IMR-90 (cell line): ENCODE data around the gene DEK. TPM values are rescaled to one million over a fixed set of nuclear protein-coding genes. Genes with fewer than 3 reads are reported as not detected.

Source experiments
- ATAC-seq: fragments of 200-7000 bp; cut with Tn5 transposase; 2 replicates; pipeline ENCODE4 v1.9.1; 2020; ENCODE audit warnings: low read depth, mild to moderate bottlenecking, moderate library complexity
- BruUV-seq: library from RNA; stranded (reverse); fragments of 400-500 nt; replicated peaks from 2 replicates; lab custom pipeline; 2021; lab: Mats Ljungman, UMichigan
- CTCF ChIA-PET: fragments of 300-600 bp; formaldehyde crosslinking; extraction: SDS; loops from one replicate; lab custom pipeline; 2021; ENCODE audit warnings: antibody characterized with exemption; lab: Yijun Ruan, JAX
- POLR2A ChIA-PET: fragments of 300-600 bp; sonication (Branson Sonifier 250); formaldehyde crosslinking; loops from one replicate; lab custom pipeline; 2022; ENCODE audit warnings: antibody characterized with exemption; ENCODE audit not compliant: unreplicated experiment; lab: Charles Lee
- DNase-seq: peaks from one replicate; pipeline ENCODE4 v3.0.0; 2013
- H2AFZ ChIP-seq: replicated peaks from 2 replicates; pipeline ENCODE3; 2013; ENCODE audit warnings: low read length, mild to moderate bottlenecking; ENCODE audit not compliant: poor library complexity
- H2AK5ac ChIP-seq: 2 replicates; pipeline ENCODE4 v1.6.1; 2013; ENCODE audit warnings: low read depth, low read length, inconsistent platforms
- H2AK9ac ChIP-seq: replicated peaks from 2 replicates; pipeline ENCODE3; 2013; ENCODE audit warnings: mild to moderate bottlenecking, low read depth, low read length, moderate library complexity; ENCODE audit not compliant: poor library complexity
- H2BK120ac ChIP-seq: 2 replicates; pipeline ENCODE4 v1.6.1; 2013; ENCODE audit warnings: low read depth, low read length, inconsistent platforms
- H2BK15ac ChIP-seq: 3 replicates; pipeline ENCODE4 v1.6.1; 2013; ENCODE audit warnings: low read depth, low read length, inconsistent platforms
- H2BK20ac ChIP-seq: 2 replicates; pipeline ENCODE4 v1.6.1; 2013; ENCODE audit warnings: low read depth, mild to moderate bottlenecking, inconsistent platforms, low read length, moderate library complexity
- H2BK5ac ChIP-seq: 2 replicates; pipeline ENCODE4 v1.6.1; 2013; ENCODE audit warnings: mild to moderate bottlenecking, low read depth, low read length, inconsistent platforms; ENCODE audit not compliant: poor library complexity, severe bottlenecking
- H3K14ac ChIP-seq: replicated peaks from 2 replicates; pipeline ENCODE4 v1.6.1; 2013; ENCODE audit warnings: low read depth, low read length, inconsistent platforms
- H3K18ac ChIP-seq: 2 replicates; pipeline ENCODE4 v1.6.1; 2013; ENCODE audit warnings: low read depth, low read length, control low read depth
- H3K23ac ChIP-seq: 2 replicates; pipeline ENCODE4 v1.6.1; 2013; ENCODE audit warnings: low read depth, low read length, inconsistent platforms
- H3K27ac ChIP-seq: 2 replicates; pipeline ENCODE4 v1.5.1; 2013; ENCODE audit warnings: mild to moderate bottlenecking, control low read depth, low read length; ENCODE audit not compliant: insufficient read depth
- H3K27me3 ChIP-seq: 2 replicates; pipeline ENCODE4 v1.6.1; 2013; ENCODE audit warnings: low read length; ENCODE audit not compliant: control insufficient read depth, insufficient read depth
- H3K36me3 ChIP-seq: 2 replicates; pipeline ENCODE4 v1.6.1; 2013; ENCODE audit warnings: low read length, mixed read lengths; ENCODE audit not compliant: control insufficient read depth, insufficient read depth
- H3K4ac ChIP-seq: 2 replicates; pipeline ENCODE4 v1.6.1; 2013; ENCODE audit warnings: low read depth, low read length, inconsistent platforms
- H3K4me1 ChIP-seq: 2 replicates; pipeline ENCODE4 v1.6.1; 2013; ENCODE audit warnings: low read length, mixed read lengths; ENCODE audit not compliant: control insufficient read depth, insufficient read depth
- H3K4me2 ChIP-seq: 2 replicates; pipeline ENCODE4 v1.6.1; 2013; ENCODE audit warnings: low read depth, mild to moderate bottlenecking, control low read depth, low read length, moderate library complexity
- H3K4me3 ChIP-seq: 2 replicates; pipeline ENCODE4 v1.5.1; 2013; ENCODE audit warnings: low read depth, mild to moderate bottlenecking, control low read depth, low read length, moderate library complexity; ENCODE audit not compliant: insufficient read depth
- H3K56ac ChIP-seq: 2 replicates; pipeline ENCODE4 v1.6.1; 2013; ENCODE audit warnings: low read length, inconsistent platforms; ENCODE audit not compliant: insufficient read depth; ENCODE audit errors: extremely low read depth
- H3K79me1 ChIP-seq, 2 experiments: 2 replicates each; pipeline ENCODE4 v1.6.1; 2013; ENCODE audit warnings: low read length in 2 of 2, inconsistent platforms in 1 of 2, low read depth in 1 of 2
- H3K9ac ChIP-seq: 2 replicates; pipeline ENCODE4 v1.6.1; 2013; ENCODE audit warnings: low read depth, low read length, control low read depth
- H3K9me1 ChIP-seq: 2 replicates; pipeline ENCODE4 v1.6.1; 2013; ENCODE audit warnings: low read length, inconsistent platforms; ENCODE audit not compliant: insufficient read depth
- H3K9me3 ChIP-seq: 2 replicates; pipeline ENCODE4 v1.6.1; 2013; ENCODE audit warnings: low read length; ENCODE audit not compliant: control insufficient read depth, insufficient read depth
- H4K20me1 ChIP-seq: 2 replicates; pipeline ENCODE4 v1.6.1; 2013; ENCODE audit warnings: low read length, inconsistent platforms; ENCODE audit not compliant: insufficient read depth
- H4K5ac ChIP-seq: 2 replicates; pipeline ENCODE4 v1.6.1; 2013; ENCODE audit warnings: mild to moderate bottlenecking, low read depth, low read length, control low read depth
- H4K8ac ChIP-seq, 2 experiments: 2 replicates each; pipeline ENCODE4 v1.6.1; 2013; ENCODE audit warnings: low read depth in 2 of 2, low read length in 2 of 2, control low read depth in 1 of 2, inconsistent platforms in 1 of 2
- H4K91ac ChIP-seq: 2 replicates; pipeline ENCODE4 v1.6.1; 2013; ENCODE audit warnings: low read depth, low read length, inconsistent platforms; ENCODE audit not compliant: insufficient read depth
- CHD1 ChIP-seq: IDR thresholded peaks from 2 replicates; pipeline ENCODE4 v1.6.1; 2012; ENCODE audit warnings: low read depth, low read length, improper control_type of control experiment
- ELK1 ChIP-seq: fragments of 150-350 bp; IDR thresholded peaks from 2 replicates; pipeline ENCODE4 v1.6.1; 2016; ENCODE audit warnings: low read depth, mild to moderate bottlenecking, low read length, moderate library complexity, borderline replicate concordance
- FOS ChIP-seq: fragments of 150-350 bp; IDR thresholded peaks from 2 replicates; pipeline ENCODE4 v1.6.1; 2016; ENCODE audit warnings: low read depth, low read length
- MAFK ChIP-seq: IDR thresholded peaks from 2 replicates; pipeline ENCODE4 v1.6.1; 2012; ENCODE audit warnings: low read depth, low read length, improper control_type of control experiment
- MXI1 ChIP-seq: IDR thresholded peaks from 2 replicates; pipeline ENCODE4 v1.6.1; 2012; ENCODE audit warnings: low read depth, mild to moderate bottlenecking, low read length, moderate library complexity, borderline replicate concordance
- POLR2A ChIP-seq: IDR thresholded peaks from 2 replicates; pipeline ENCODE4 v1.6.1; 2012; ENCODE audit warnings: mild to moderate bottlenecking, low read depth, low read length
- RAD21 ChIP-seq: IDR thresholded peaks from 2 replicates; pipeline ENCODE4 v1.6.1; 2012; ENCODE audit warnings: low read length, improper control_type of control experiment
- USF2 ChIP-seq: fragments of 150-350 bp; IDR thresholded peaks from 2 replicates; pipeline ENCODE4 v1.6.1; 2017; ENCODE audit warnings: mild to moderate bottlenecking, antibody characterized with exemption, low read length, low read depth
- WGBS, 2 experiments: methylation state at CpG; one replicate each; pipeline versions ENCODE4 v1.1.5 to v1.1.7; 2013; ENCODE audit warnings: missing lambda C conversion rate in 2 of 2; ENCODE audit not compliant: insufficient read length in 1 of 2; ENCODE audit errors: extremely low coverage in 2 of 2; 5-methylcytosine and 5-hydroxymethylcytosine counted together
- dilution Hi-C: fragments of 300-500 bp; cut with HindIII; formaldehyde crosslinking; loops from one replicate; pipeline ENCODE4 v1.14.3; 2018; ENCODE audit warnings: low sequenced_read_pairs; ENCODE audit not compliant: unreplicated experiment
- in situ Hi-C: fragments of 300-500 bp; cut with MboI; formaldehyde crosslinking; loops from 3 replicates; pipeline ENCODE4 v1.14.3; 2019; ENCODE audit warnings: low sequenced_read_pairs, inconsistent platforms, mixed read lengths
- intact Hi-C: fragments of 100-400 bp; cut with micrococcal nuclease; formaldehyde crosslinking; loops from 2 replicates; pipeline ENCODE4 v1.10.0; 2022
- polyA plus RNA-seq, 3 experiments: library from polyadenylated mRNA; depleted of rRNA; stranded (reverse); fragments of >200 nt; gene quantifications; 2 replicates each; pipeline ENCODE4 v1.2.3, GENCODE V29; 2012; ENCODE audit warnings: low replicate concordance in 1 of 3
- total RNA-seq: library from RNA; depleted of rRNA; stranded (reverse); fragments of >200 nt; gene quantifications from 2 replicates; pipeline ENCODE4 v1.2.3, GENCODE V29; 2012

DEK gene
- total and polyA plus RNA-seq, 2 of the 4 experiments (the other 2 are of a cell fraction), result 33.5 to 37.1 TPM

- intact Hi-C loops, result loop anchor here (2.0 to 10.0 kb wide), 3 partner anchors 108 to 1941 kb away; partner anchors contain the start of genes KDM1B, KIF13A and TPMT
- Histone ChIP-seq H3K4me3 (peak overlapping the region; percentile 98), H3K9me3 (no peaks in the 10 kb centered on the region; the same call in 1 of the 2 replicates), H3K4me2 (peak overlapping the region; percentile 96), H3K4me1 (peaks cover 14% of the 10 kb centered on the region), H3K27ac (peak overlapping the region; percentile 58), H2AK9ac (peak overlapping the region; percentile 51), H2BK120ac (peak overlapping the region; percentile 42), H2BK5ac (peak overlapping the region; percentile 82), H4K5ac (peak overlapping the region; percentile 62; the same call in 1 of the 2 replicates), H3K9me1 (peaks cover 3% of the 10 kb centered on the region; the same call in 1 of the 2 replicates), H2BK20ac (peak overlapping the region; percentile 38; the same call in 1 of the 2 replicates), H4K20me1 (peaks cover 40% of the 10 kb centered on the region), H2AK5ac (peak overlapping the region; percentile 47; the same call in 1 of the 2 replicates), H2BK15ac (peak overlapping the region; percentile 1; the same call in 1 of the 3 replicates), H3K56ac (peak overlapping the region; percentile 95), H3K23ac (peak overlapping the region; percentile 80), H3K27me3 (no peaks in the 10 kb centered on the region), H4K91ac (peak overlapping the region; percentile 61), H3K14ac (peak overlapping the region; percentile 88), H3K4ac (peak overlapping the region; percentile 83), H4K8ac (peak overlapping the region; percentile 69 to 90; a peak in 3 of 4 replicates), H2AFZ (peak overlapping the region; percentile 45), H3K79me1 (peaks cover 0 to 20% of the 10 kb centered on the region in 2 experiments; a peak in 1 of 4 replicates), H3K18ac (peak overlapping the region; percentile 69; the same call in 1 of the 2 replicates), H3K36me3 (peaks cover 3% of the 10 kb centered on the region; the same call in 1 of the 2 replicates), H3K9ac (peak overlapping the region; percentile 96)
- WGBS, 2 experiments, result 0% methylated on average over 2 of the region's 18 CpGs; no CpG with 5 or more reads in 1 of the 2 experiments
- TF ChIP-seq MXI1, result no peak
- no peak for TF ChIP-seq USF2
- no peak for TF ChIP-seq MAFK
- no peak for TF ChIP-seq ELK1
- no peak for TF ChIP-seq FOS
- no peak for TF ChIP-seq RAD21
- no peak for TF ChIP-seq CHD1
- no peak for TF ChIP-seq POLR2A
- ATAC-seq (no peak), DNase-seq (peak; percentile 9)
- dilution Hi-C loops, result no loop called here
- TSS peak; percentile 64 for BruUV-seq
- ChIA-PET POLR2A (no interaction called here), CTCF (interaction anchor here (0.6 kb wide), 1 partner anchor 471 kb away, joined by 3 read pairs; no protein-coding TSS in a partner anchor)
- in situ Hi-C loops, result no loop called here
Observed at GRCh38 chr6:18262702-18263417, 1.5 kb downstream of the DEK start.
